Activated naive CD8-positive, alpha-beta T cell treated with anti-CD3 and anti-CD28 coated beads for 36 hours (primary cell): ENCODE results near the gene IL7R. TPM values are rescaled to one million over a fixed set of nuclear protein-coding genes. Genes with fewer than 3 reads are reported as not detected.

Experiments
- DNase-seq: peaks from one replicate; pipeline ENCODE4 v3.0.0; 2021
- H3K27ac Mint-ChIP-seq: one replicate; pipeline ENCODE4 v1.8.0; 2022; ENCODE audit warnings: mild to moderate bottlenecking, moderate library complexity, mixed read lengths
- H3K27me3 Mint-ChIP-seq: one replicate; pipeline ENCODE4 v1.8.0; 2022; ENCODE audit warnings: mild to moderate bottlenecking, mixed read lengths
- H3K36me3 Mint-ChIP-seq: one replicate; pipeline ENCODE4 v1.8.0; 2021; ENCODE audit warnings: mild to moderate bottlenecking, mixed read lengths
- H3K4me1 Mint-ChIP-seq: one replicate; pipeline ENCODE4 v1.8.0; 2021; ENCODE audit warnings: mixed read lengths
- H3K4me3 Mint-ChIP-seq: one replicate; pipeline ENCODE4 v1.8.0; 2022; ENCODE audit warnings: mild to moderate bottlenecking, moderate library complexity, mixed read lengths
- H3K9me3 Mint-ChIP-seq: one replicate; pipeline ENCODE4 v1.8.0; 2022; ENCODE audit warnings: mixed read lengths
- total RNA-seq, 2 experiments: library from RNA; stranded (reverse); gene quantifications; one replicate each; pipeline ENCODE4 v1.2.3, GENCODE V29; 2021

Gene IL7R
- total RNA-seq, 2 experiments from 2014 or later: 112 to 117 TPM

GRCh38 chr5:35926389-35927051, 69.8 kb downstream of the IL7R start:
- Mint-ChIP-seq H3K4me1 (peaks cover 34% of the 10 kb centered on the region), H3K36me3 (no peaks in the 10 kb centered on the region), H3K4me3 (peak overlapping the region; percentile 66), H3K27me3 (peaks cover 9% of the 10 kb centered on the region), H3K27ac (peak overlapping the region; percentile 56), H3K9me3 (peaks cover 2% of the 10 kb centered on the region)
- peak; percentile 57 for DNase-seq

Other genes starting within 250 kb of the IL7R start
- gene SPEF2, start 239.0 kb upstream of the IL7R start, total RNA-seq: 1 to 10 TPM; 6.0 to 6.1 TPM
- gene CAPSL, start 81.7 kb downstream of the IL7R start, total RNA-seq: under 1 TPM; 0.68 to 0.74 TPM
- not detected for gene UGT3A1, start 134.5 kb downstream of the IL7R start, total RNA-seq
- not detected for gene UGT3A2, start 210.0 kb downstream of the IL7R start, total RNA-seq